ENCODE measurements around the gene SLC30A1.

The SLC30A1 gene

DNA sequence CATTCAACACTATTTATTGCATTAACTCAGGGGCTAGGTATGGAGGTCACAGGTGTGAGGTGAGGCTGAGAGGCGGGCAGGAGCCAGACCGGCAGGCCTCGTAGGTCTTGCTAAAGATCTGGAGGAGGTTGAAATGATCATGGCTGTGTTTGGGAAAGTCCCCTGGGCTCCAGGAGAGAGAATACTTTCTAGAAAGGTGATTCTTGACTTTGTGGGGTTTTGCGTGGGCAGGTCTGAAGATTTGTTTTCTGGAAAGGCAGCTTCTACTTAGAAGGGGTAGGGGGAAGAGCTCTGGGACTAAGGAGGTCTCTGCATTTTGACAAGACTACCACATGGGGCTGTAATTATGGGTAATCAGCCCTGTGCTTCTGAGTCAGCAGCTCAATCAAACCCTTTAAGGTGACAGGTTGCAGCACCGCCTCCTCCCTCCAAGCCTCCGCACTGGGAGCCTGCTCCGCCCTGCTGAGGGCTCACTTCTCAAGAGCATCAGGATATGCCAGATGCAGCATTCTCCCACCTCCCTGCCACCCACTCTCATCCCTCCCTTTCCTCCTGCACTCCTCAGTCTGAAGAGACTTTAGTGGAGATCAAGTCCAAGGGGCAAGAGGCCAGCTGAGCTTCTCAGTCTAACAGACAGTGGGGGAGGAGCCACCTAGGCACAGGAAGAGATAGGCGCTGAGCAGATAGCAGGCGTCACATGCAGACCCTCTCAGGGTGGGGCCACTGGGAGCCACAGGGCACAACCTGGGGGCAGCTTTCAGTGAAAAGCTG lies 30.5 kb downstream of the SLC30A1 start:
- Histone ChIP-seq H3K9ac (ENCODE audit: low read length) (no peak overlapping the region), H3K4me2 (ENCODE audit: low read depth, low read length, poor library complexity, severe bottlenecking) (no peak overlapping the region), H3K36me3 (ENCODE audit: low read length) (no peaks in the 10 kb centered on the region), H3K9me3 (ENCODE audit: insufficient read depth, low read length) (no peaks in the 10 kb centered on the region), H3K4me3 (ENCODE audit: insufficient read depth, low read length, poor library complexity, severe bottlenecking) (no peak overlapping the region), H4K20me1 (ENCODE audit: low read depth, low read length) (no peaks in the 10 kb centered on the region), H3F3A (ENCODE audit: insufficient read depth) (no peaks in the 10 kb centered on the region), H3K9me2 (replicated peaks; ENCODE audit: insufficient read depth, low read length) (no peaks in the 10 kb centered on the region), H3K79me2 (ENCODE audit: insufficient read depth, low read length) (no peaks in the 10 kb centered on the region), H2AFZ (ENCODE audit: low read depth, low read length, severe bottlenecking) (no peak overlapping the region), H3K27me3 (ENCODE audit: low read length) (no peaks in the 10 kb centered on the region), H3K27ac (ENCODE audit: low read depth, low read length) (no peak overlapping the region)
- no peak for TF ChIP-seq EZH2phosphoT487 (conservative IDR thresholded peaks at IDR 0.05; ENCODE audit: low read length)
- TF ChIP-seq CTCF (IDR thresholded peaks at IDR 0.05; ENCODE audit: insufficient read depth, low read length, poor library complexity, severe bottlenecking): no peak

DNA sequence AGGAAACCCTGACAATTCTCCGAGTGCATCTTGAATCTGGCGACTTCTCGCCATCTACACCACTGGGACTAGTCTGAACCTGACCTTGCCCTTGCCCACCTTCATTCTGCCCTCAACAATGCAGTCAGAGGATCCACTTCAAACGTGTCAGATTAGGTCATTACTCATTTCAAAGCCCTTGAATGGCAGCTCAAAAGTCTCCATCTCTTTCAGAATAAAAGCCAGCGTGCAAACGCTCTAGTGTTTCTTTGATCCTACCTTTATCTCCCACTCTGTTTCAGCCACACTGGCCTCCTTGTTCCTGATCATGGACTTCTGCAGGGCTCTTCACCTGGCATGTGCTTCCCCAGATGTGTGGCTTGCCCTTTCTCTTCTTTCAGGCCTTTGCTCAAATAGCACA lies 31.3 kb downstream of the SLC30A1 start:
- no peaks in the 10 kb centered on the region for H3K79me2 ChIP-seq (ENCODE audit: insufficient read depth, low read length)
- no peaks in the 10 kb centered on the region for H3K27me3 ChIP-seq (ENCODE audit: low read length)
- no peak overlapping the region for H3K9ac ChIP-seq (ENCODE audit: low read length)
- no peaks in the 10 kb centered on the region for H3K9me3 ChIP-seq (ENCODE audit: insufficient read depth, low read length)
- H3F3A ChIP-seq (ENCODE audit: insufficient read depth): no peaks in the 10 kb centered on the region
- no peak overlapping the region for H3K4me2 ChIP-seq (ENCODE audit: low read depth, low read length, poor library complexity, severe bottlenecking)
- H3K9me2 ChIP-seq (replicated peaks; ENCODE audit: insufficient read depth, low read length): no peaks in the 10 kb centered on the region
- no peak overlapping the region for H2AFZ ChIP-seq (ENCODE audit: low read depth, low read length, severe bottlenecking)
- TF ChIP-seq CTCF (IDR thresholded peaks at IDR 0.05; ENCODE audit: insufficient read depth, low read length, poor library complexity, severe bottlenecking) (no peak), EZH2phosphoT487 (conservative IDR thresholded peaks at IDR 0.05; ENCODE audit: low read length) (no peak)
- no peak overlapping the region for H3K27ac ChIP-seq (ENCODE audit: low read depth, low read length)
- no peaks in the 10 kb centered on the region for H4K20me1 ChIP-seq (ENCODE audit: low read depth, low read length)
- no peaks in the 10 kb centered on the region for H3K36me3 ChIP-seq (ENCODE audit: low read length)
- no peak overlapping the region for H3K4me3 ChIP-seq (ENCODE audit: insufficient read depth, low read length, poor library complexity, severe bottlenecking)

GRCh38 chr1:211546543-211546942 lies 32.4 kb downstream of the SLC30A1 start:
- Histone ChIP-seq H3K27ac (ENCODE audit: low read depth, low read length) (no peak overlapping the region), H3K36me3 (ENCODE audit: low read length) (no peaks in the 10 kb centered on the region), H3K79me2 (ENCODE audit: insufficient read depth, low read length) (no peaks in the 10 kb centered on the region), H3K27me3 (ENCODE audit: low read length) (no peaks in the 10 kb centered on the region), H3F3A (ENCODE audit: insufficient read depth) (no peaks in the 10 kb centered on the region), H3K9ac (ENCODE audit: low read length) (no peak overlapping the region), H3K9me2 (replicated peaks; ENCODE audit: insufficient read depth, low read length) (no peaks in the 10 kb centered on the region), H3K9me3 (ENCODE audit: insufficient read depth, low read length) (no peaks in the 10 kb centered on the region), H3K4me2 (ENCODE audit: low read depth, low read length, poor library complexity, severe bottlenecking) (no peak overlapping the region), H4K20me1 (ENCODE audit: low read depth, low read length) (no peaks in the 10 kb centered on the region), H2AFZ (ENCODE audit: low read depth, low read length, severe bottlenecking) (no peak overlapping the region), H3K4me3 (ENCODE audit: insufficient read depth, low read length, poor library complexity, severe bottlenecking) (no peak overlapping the region)
- TF ChIP-seq EZH2phosphoT487 (conservative IDR thresholded peaks at IDR 0.05; ENCODE audit: low read length) (no peak), CTCF (IDR thresholded peaks at IDR 0.05; ENCODE audit: insufficient read depth, low read length, poor library complexity, severe bottlenecking) (no peak)

Data from SU-DHL-6 (cell line).